ENCODE results near the gene TBC1D2. TPM values are rescaled to one million over a fixed set of nuclear protein-coding genes. Genes with fewer than 3 reads are reported as not detected.

The TBC1D2 gene
- total and polyA plus RNA-seq, 5 donors from 2014 or later: 8.2 to 11.5 (median 10.1) TPM

- Histone ChIP-seq H3K4me1 (ENCODE audit: control insufficient read depth, insufficient read depth, low read length, poor library complexity, severe bottlenecking) (peaks cover 24% of the 10 kb centered on the region), H3K9me3 (ENCODE audit: control insufficient read depth in 2 of 2, low read length in 2 of 2) (no peaks in the 10 kb centered on the region), H3K27me3 (ENCODE audit: control insufficient read depth, insufficient read depth, low read length) (no peaks in the 10 kb centered on the region), H3K4me3 (ENCODE audit: low read depth, low read length) (peak overlapping the region; percentile 40), H3K27ac (ENCODE audit: insufficient read depth, low read length, poor library complexity, severe bottlenecking) (no peak overlapping the region), H3K36me3 (ENCODE audit: control insufficient read depth, insufficient read depth, low read length) (peaks cover 17% of the 10 kb centered on the region)
- DNase-seq: peak in 1 of 3 donors; percentile 38
- H3K27ac Mint-ChIP-seq: peak overlapping the region in 2 of 3 donors; percentile 37 to 60
- ATAC-seq (ENCODE audit: low read depth in 2 of 2): peak in 1 of 2 donors; percentile 53
- peaks cover 27% of the 10 kb centered on the region for H3K36me3 Mint-ChIP-seq
- H3K9me3 Mint-ChIP-seq: peaks cover 0 to 2% (median 0%) of the 10 kb centered on the region in 7 donors
- H3K27me3 Mint-ChIP-seq: no peaks in the 10 kb centered on the region
- H3K4me3 Mint-ChIP-seq: peak overlapping the region in 3 of 4 donors; percentile 33 to 83 (median 40)
- H3K4me1 Mint-ChIP-seq: peaks cover 18 to 53% (median 41%) of the 10 kb centered on the region in 4 donors
Observed at GRCh38 chr9:98248737-98249474, 6.5 kb downstream of the TBC1D2 start.

- ATAC-seq (ENCODE audit: low read depth in 2 of 2): no peak
- Mint-ChIP-seq H3K4me3 (peak overlapping the region in 2 of 4 donors; percentile 33 to 83), H3K36me3 (peaks cover 29% of the 10 kb centered on the region), H3K27ac (peak overlapping the region in 1 of 3 donors; percentile 73), H3K4me1 (peaks cover 11 to 46% (median 34%) of the 10 kb centered on the region in 4 donors), H3K27me3 (no peaks in the 10 kb centered on the region), H3K9me3 (peaks cover 0 to 2% (median 0%) of the 10 kb centered on the region in 7 donors)
- H3K27me3 ChIP-seq (ENCODE audit: control insufficient read depth, insufficient read depth, low read length): no peaks in the 10 kb centered on the region
- peaks cover 23% of the 10 kb centered on the region for H3K36me3 ChIP-seq (ENCODE audit: control insufficient read depth, insufficient read depth, low read length)
- H3K9me3 ChIP-seq (ENCODE audit: control insufficient read depth in 2 of 2, low read length in 2 of 2): no peaks in the 10 kb centered on the region
- peak overlapping the region; percentile 40 for H3K4me3 ChIP-seq (ENCODE audit: low read depth, low read length)
- DNase-seq: no peak
- peaks cover 15% of the 10 kb centered on the region for H3K4me1 ChIP-seq (ENCODE audit: control insufficient read depth, insufficient read depth, low read length, poor library complexity, severe bottlenecking)
- H3K27ac ChIP-seq (ENCODE audit: insufficient read depth, low read length, poor library complexity, severe bottlenecking): no peak overlapping the region
Observed at GRCh38 chr9:98247831-98248657, 7.4 kb downstream of the TBC1D2 start.

GRCh38 chr9:98242426-98242825 is 13.0 kb downstream of the TBC1D2 start:
- Histone ChIP-seq H3K4me1 (ENCODE audit: control insufficient read depth, insufficient read depth, low read length, poor library complexity, severe bottlenecking) (no peaks in the 10 kb centered on the region), H3K27ac (ENCODE audit: insufficient read depth, low read length, poor library complexity, severe bottlenecking) (no peak overlapping the region), H3K36me3 (ENCODE audit: control insufficient read depth, insufficient read depth, low read length) (peaks cover 35% of the 10 kb centered on the region), H3K4me3 (ENCODE audit: low read depth, low read length) (no peak overlapping the region), H3K27me3 (ENCODE audit: control insufficient read depth, insufficient read depth, low read length) (no peaks in the 10 kb centered on the region), H3K9me3 (ENCODE audit: control insufficient read depth in 2 of 2, low read length in 2 of 2) (no peaks in the 10 kb centered on the region)
- Mint-ChIP-seq H3K4me3 (no peak overlapping the region), H3K27ac (no peak overlapping the region), H3K36me3 (peaks cover 27% of the 10 kb centered on the region), H3K27me3 (no peaks in the 10 kb centered on the region), H3K4me1 (peaks cover 0 to 14% (median 1%) of the 10 kb centered on the region in 4 donors), H3K9me3 (no peaks in the 10 kb centered on the region)
- DNase-seq: no peak
- no peak for ATAC-seq (ENCODE audit: low read depth in 2 of 2)

DNA sequence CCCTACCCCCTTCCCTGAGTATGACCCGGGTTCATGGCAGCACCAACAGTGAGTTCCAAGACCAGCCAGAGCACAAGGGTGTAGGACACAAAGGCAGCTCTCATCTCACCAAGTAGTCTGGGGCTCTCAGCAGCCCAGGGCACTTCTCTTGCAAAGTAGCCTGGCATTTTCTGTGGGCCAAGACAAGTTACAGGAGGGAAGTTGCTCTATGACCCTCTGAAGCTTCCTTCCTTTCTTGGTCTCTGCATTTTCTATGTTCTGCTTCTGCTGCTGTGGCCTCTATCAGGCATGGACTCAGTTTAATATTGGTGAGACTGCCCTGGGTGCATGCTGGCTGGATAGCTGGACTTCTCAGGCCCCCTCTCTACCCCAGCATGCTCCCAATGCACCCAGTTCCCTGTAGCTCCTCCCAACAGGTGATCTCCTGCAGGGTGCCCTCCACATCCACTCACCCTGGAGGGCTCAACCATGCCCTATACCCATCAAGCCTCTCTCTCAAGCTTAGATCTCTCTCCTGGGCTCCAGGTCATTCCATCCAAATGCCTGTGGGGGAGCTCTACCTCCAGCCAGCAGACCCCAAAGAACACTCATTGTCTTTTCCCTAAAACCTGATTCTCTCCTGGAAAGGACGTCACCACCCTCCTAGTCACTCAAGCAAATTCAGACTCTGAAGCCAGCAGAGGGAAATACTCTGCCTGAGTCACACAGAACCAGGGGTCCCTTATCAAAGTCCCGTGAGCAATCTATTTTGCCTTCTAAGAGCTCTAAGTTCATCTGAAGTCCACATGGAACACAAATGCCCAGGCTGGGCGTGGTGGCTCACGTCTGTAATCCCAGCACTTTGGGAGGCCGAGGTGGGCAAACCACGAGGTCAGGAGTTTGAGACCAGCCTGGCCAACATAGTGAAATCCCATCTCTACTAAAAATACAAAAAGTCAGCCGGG is 13.8 kb downstream of the TBC1D2 start:
- H3K9me3 ChIP-seq (ENCODE audit: control insufficient read depth in 2 of 2, low read length in 2 of 2): no peaks in the 10 kb centered on the region
- H3K9me3 Mint-ChIP-seq: no peaks in the 10 kb centered on the region
- no peak overlapping the region for H3K4me3 ChIP-seq (ENCODE audit: low read depth, low read length)
- H3K36me3 ChIP-seq (ENCODE audit: control insufficient read depth, insufficient read depth, low read length): peaks cover 35% of the 10 kb centered on the region
- H3K27ac Mint-ChIP-seq: peak overlapping the region in 1 of 3 donors; percentile 17
- no peaks in the 10 kb centered on the region for H3K27me3 ChIP-seq (ENCODE audit: control insufficient read depth, insufficient read depth, low read length)
- peaks cover 0 to 10% (median 1%) of the 10 kb centered on the region in 4 donors for H3K4me1 Mint-ChIP-seq
- H3K27me3 Mint-ChIP-seq: no peaks in the 10 kb centered on the region
- H3K4me1 ChIP-seq (ENCODE audit: control insufficient read depth, insufficient read depth, low read length, poor library complexity, severe bottlenecking): no peaks in the 10 kb centered on the region
- ATAC-seq (ENCODE audit: low read depth in 2 of 2): no peak
- no peak for DNase-seq
- H3K4me3 Mint-ChIP-seq: no peak overlapping the region
- H3K27ac ChIP-seq (ENCODE audit: insufficient read depth, low read length, poor library complexity, severe bottlenecking): no peak overlapping the region
- H3K36me3 Mint-ChIP-seq: peaks cover 27% of the 10 kb centered on the region

- Mint-ChIP-seq H3K4me1 (peaks cover 0 to 3% (median 0%) of the 10 kb centered on the region in 4 donors), H3K27me3 (no peaks in the 10 kb centered on the region), H3K9me3 (no peaks in the 10 kb centered on the region), H3K4me3 (no peak overlapping the region), H3K36me3 (peaks cover 23% of the 10 kb centered on the region), H3K27ac (no peak overlapping the region)
- Histone ChIP-seq H3K27ac (ENCODE audit: insufficient read depth, low read length, poor library complexity, severe bottlenecking) (no peak overlapping the region), H3K36me3 (ENCODE audit: control insufficient read depth, insufficient read depth, low read length) (peaks cover 35% of the 10 kb centered on the region), H3K9me3 (ENCODE audit: control insufficient read depth in 2 of 2, low read length in 2 of 2) (no peaks in the 10 kb centered on the region), H3K4me1 (ENCODE audit: control insufficient read depth, insufficient read depth, low read length, poor library complexity, severe bottlenecking) (no peaks in the 10 kb centered on the region), H3K27me3 (ENCODE audit: control insufficient read depth, insufficient read depth, low read length) (no peaks in the 10 kb centered on the region), H3K4me3 (ENCODE audit: low read depth, low read length) (no peak overlapping the region)
- DNase-seq: no peak
- no peak for ATAC-seq (ENCODE audit: low read depth in 2 of 2)
Observed at GRCh38 chr9:98240475-98240874, 15.0 kb downstream of the TBC1D2 start.

DNA sequence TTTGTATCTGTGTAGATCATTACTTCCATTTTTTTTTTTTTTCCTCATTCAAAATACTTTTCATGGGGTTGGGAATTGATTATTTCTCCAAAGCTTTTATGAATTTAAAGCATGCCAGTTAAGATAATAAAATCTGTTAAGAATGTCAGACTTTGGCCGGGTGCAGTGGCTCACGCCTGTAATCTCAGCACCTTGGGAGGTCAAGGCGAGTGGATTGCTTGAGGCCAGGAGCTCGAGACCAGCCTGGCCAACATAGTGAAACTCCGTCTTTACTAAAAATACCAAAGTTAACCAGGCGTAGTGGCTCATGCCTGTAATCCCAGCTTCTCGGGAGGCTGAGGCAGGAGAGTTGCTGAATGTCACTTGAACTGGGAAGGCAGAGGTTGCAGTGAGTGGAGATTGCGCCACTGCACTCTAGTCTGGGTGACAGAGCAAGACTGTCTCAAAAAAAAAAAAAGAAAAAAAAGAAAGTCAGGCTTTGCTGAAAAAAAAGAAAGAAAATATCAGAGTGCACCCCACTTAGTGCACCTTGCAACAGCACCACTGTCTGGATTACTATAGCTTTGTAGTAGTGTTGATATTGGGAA is 18.5 kb downstream of the TBC1D2 start:
- peaks cover 0 to 4% (median 1%) of the 10 kb centered on the region in 4 donors for H3K4me1 Mint-ChIP-seq
- no peak overlapping the region for H3K4me3 ChIP-seq (ENCODE audit: low read depth, low read length)
- DNase-seq (no peak), ATAC-seq (ENCODE audit: low read depth in 2 of 2) (no peak)
- peaks cover 34% of the 10 kb centered on the region for H3K36me3 Mint-ChIP-seq
- no peaks in the 10 kb centered on the region for H3K27me3 ChIP-seq (ENCODE audit: control insufficient read depth, insufficient read depth, low read length)
- H3K27ac Mint-ChIP-seq: no peak overlapping the region
- no peaks in the 10 kb centered on the region for H3K27me3 Mint-ChIP-seq
- no peaks in the 10 kb centered on the region for H3K9me3 ChIP-seq (ENCODE audit: control insufficient read depth in 2 of 2, low read length in 2 of 2)
- no peaks in the 10 kb centered on the region for H3K9me3 Mint-ChIP-seq
- peaks cover 32% of the 10 kb centered on the region for H3K36me3 ChIP-seq (ENCODE audit: control insufficient read depth, insufficient read depth, low read length)
- no peak overlapping the region for H3K4me3 Mint-ChIP-seq
- no peaks in the 10 kb centered on the region for H3K4me1 ChIP-seq (ENCODE audit: control insufficient read depth, insufficient read depth, low read length, poor library complexity, severe bottlenecking)
- no peak overlapping the region for H3K27ac ChIP-seq (ENCODE audit: insufficient read depth, low read length, poor library complexity, severe bottlenecking)

GRCh38 chr9:98235126-98235525 is 20.3 kb downstream of the TBC1D2 start:
- Mint-ChIP-seq H3K4me3 (no peak overlapping the region), H3K36me3 (peaks cover 29% of the 10 kb centered on the region), H3K27me3 (no peaks in the 10 kb centered on the region), H3K9me3 (no peaks in the 10 kb centered on the region), H3K4me1 (peaks cover 0 to 4% (median 0%) of the 10 kb centered on the region in 4 donors), H3K27ac (no peak overlapping the region)
- no peak for DNase-seq
- Histone ChIP-seq H3K4me3 (ENCODE audit: low read depth, low read length) (no peak overlapping the region), H3K27ac (ENCODE audit: insufficient read depth, low read length, poor library complexity, severe bottlenecking) (no peak overlapping the region), H3K27me3 (ENCODE audit: control insufficient read depth, insufficient read depth, low read length) (no peaks in the 10 kb centered on the region), H3K36me3 (ENCODE audit: control insufficient read depth, insufficient read depth, low read length) (peaks cover 25% of the 10 kb centered on the region), H3K9me3 (ENCODE audit: control insufficient read depth in 2 of 2, low read length in 2 of 2) (no peaks in the 10 kb centered on the region), H3K4me1 (ENCODE audit: control insufficient read depth, insufficient read depth, low read length, poor library complexity, severe bottlenecking) (no peaks in the 10 kb centered on the region)
- ATAC-seq (ENCODE audit: low read depth in 2 of 2): no peak
